ENCODE measurements around the gene GOLGA6A. TPM values are rescaled to one million over a fixed set of nuclear protein-coding genes. Genes with fewer than 3 reads are reported as not detected.
"Not testable (repeated sequence)": the region's sequence is repeated elsewhere in the genome, so short reads cannot be mapped to it uniquely, and the experiment has no call there.

The GOLGA6A gene
- total and polyA plus RNA-seq, 5 donors: not detected

- H3K4me3 ChIP-seq (ENCODE audit: low read length); H3K4me1 ChIP-seq (ENCODE audit: control insufficient read depth, insufficient read depth, low read length); ATAC-seq; H3K27ac ChIP-seq (ENCODE audit: low read length); H3K27me3 ChIP-seq (ENCODE audit: control insufficient read depth, insufficient read depth); intact Hi-C loops (cut with DNase I); H3K9me3 ChIP-seq (ENCODE audit: control insufficient read depth, low read length): not testable (repeated sequence)
- 73% methylated on average over 8 of the region's 8 CpGs for WGBS
- peak in 1 of 3 donors; percentile 44 for DNase-seq
These were observed 17.5 kb downstream of the GOLGA6A start for GRCh38 chr15:74064822-74065221.

DNA sequence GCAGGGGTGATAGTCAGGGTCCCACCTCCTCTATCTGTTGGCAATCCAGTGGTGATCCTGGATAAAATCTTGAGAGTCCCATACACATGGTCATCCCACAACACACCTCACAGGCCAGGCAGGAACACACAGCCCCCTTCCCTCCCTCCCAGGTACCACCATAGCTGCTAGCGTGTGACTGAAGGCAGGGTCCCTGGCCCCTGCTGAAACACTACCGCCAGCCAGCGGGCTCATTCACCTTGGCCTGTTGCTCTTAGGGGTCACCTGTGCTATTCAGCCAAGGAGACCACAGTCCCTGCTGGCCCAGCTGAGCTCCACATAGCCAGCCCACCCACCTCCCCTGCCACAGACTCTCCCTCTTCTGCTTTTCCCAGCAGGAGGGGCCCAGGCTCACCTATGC lies 18.2 kb downstream of the GOLGA6A start:
- DNase-seq; H3K27ac ChIP-seq (ENCODE audit: low read length); intact Hi-C loops (cut with DNase I); H3K9me3 ChIP-seq (ENCODE audit: control insufficient read depth, low read length); ATAC-seq; H3K27me3 ChIP-seq (ENCODE audit: control insufficient read depth, insufficient read depth); H3K4me3 ChIP-seq (ENCODE audit: low read length); H3K4me1 ChIP-seq (ENCODE audit: control insufficient read depth, insufficient read depth, low read length): not testable (repeated sequence)
- 96% methylated on average over 3 of the region's 3 CpGs for WGBS

GRCh38 chr15:74063425-74064146 lies 18.8 kb downstream of the GOLGA6A start:
- H3K4me1 ChIP-seq (ENCODE audit: control insufficient read depth, insufficient read depth, low read length); H3K9me3 ChIP-seq (ENCODE audit: control insufficient read depth, low read length); H3K4me3 ChIP-seq (ENCODE audit: low read length); H3K27ac ChIP-seq (ENCODE audit: low read length); intact Hi-C loops (cut with DNase I); H3K27me3 ChIP-seq (ENCODE audit: control insufficient read depth, insufficient read depth): not testable (repeated sequence)
- DNase-seq: peak in 1 of 3 donors; percentile 24
- 80% methylated on average over 10 of the region's 17 CpGs for WGBS
- peak; percentile 31 to 39 for ATAC-seq

DNA sequence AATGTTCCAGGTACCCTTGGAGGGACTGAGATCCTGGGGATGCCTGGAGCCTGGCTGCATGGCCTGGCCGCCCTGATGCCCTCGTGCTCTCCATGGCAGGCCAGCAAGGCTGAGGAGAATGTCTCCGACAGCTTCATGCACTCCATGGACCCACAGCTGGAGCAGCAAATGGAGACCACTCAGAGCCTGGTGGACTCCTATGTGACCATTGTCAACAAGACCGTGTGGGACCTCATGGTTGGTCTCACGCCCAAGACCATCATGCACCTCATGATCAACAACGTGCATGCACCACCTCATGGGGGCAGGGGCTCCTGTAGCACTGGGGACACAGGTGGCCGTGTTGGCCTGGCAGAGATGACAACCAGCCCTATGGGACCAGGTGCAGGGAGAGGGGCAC lies 19.7 kb downstream of the GOLGA6A start:
- WGBS: 87% methylated on average over 7 of the region's 7 CpGs

DNA sequence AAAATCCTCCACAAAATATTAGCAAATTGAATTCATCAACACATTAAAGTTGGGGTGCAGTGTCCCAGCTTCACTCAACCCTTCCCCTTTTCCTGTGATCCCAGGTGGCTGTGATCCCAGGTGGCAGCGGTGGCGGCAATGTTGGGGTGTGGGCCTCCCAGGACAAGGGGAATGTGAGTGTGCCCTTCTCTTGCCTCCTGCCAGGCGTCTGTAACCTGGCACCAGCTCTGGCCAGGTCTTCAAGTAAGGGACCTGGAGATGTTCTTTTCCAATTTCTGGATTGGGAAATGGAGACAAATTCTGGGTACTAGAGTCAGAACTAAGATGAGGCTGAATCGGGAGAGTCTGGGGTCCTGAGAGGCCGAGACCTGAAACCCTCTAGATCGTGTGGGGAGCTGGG lies 20.1 kb downstream of the GOLGA6A start:
- no peaks in the 10 kb centered on the region for H3K4me1 ChIP-seq (ENCODE audit: control insufficient read depth, insufficient read depth, low read length)
- ATAC-seq: no peak
- no peaks in the 10 kb centered on the region for H3K9me3 ChIP-seq (ENCODE audit: control insufficient read depth, low read length)
- DNase-seq: peak in 1 of 3 donors; percentile 22
- no peak overlapping the region for H3K4me3 ChIP-seq (ENCODE audit: low read length)
- no peaks in the 10 kb centered on the region for H3K27me3 ChIP-seq (ENCODE audit: control insufficient read depth, insufficient read depth)
- 94% methylated on average over 6 of the region's 6 CpGs for WGBS
- no peak overlapping the region for H3K27ac ChIP-seq (ENCODE audit: low read length)
- intact Hi-C loops (cut with DNase I): no loop called here

More for the DNA sequence above, 19.7 kb downstream of the GOLGA6A start:
- H3K27me3 ChIP-seq (ENCODE audit: control insufficient read depth, insufficient read depth): no peaks in the 10 kb centered on the region
- H3K27ac ChIP-seq (ENCODE audit: low read length): no peak overlapping the region
- ATAC-seq: no peak
- H3K9me3 ChIP-seq (ENCODE audit: control insufficient read depth, low read length): no peaks in the 10 kb centered on the region
- H3K4me1 ChIP-seq (ENCODE audit: control insufficient read depth, insufficient read depth, low read length): no peaks in the 10 kb centered on the region
- no peak overlapping the region for H3K4me3 ChIP-seq (ENCODE audit: low read length)
- DNase-seq: peak in 1 of 3 donors; percentile 19
- intact Hi-C loops (cut with DNase I): no loop called here

DNA sequence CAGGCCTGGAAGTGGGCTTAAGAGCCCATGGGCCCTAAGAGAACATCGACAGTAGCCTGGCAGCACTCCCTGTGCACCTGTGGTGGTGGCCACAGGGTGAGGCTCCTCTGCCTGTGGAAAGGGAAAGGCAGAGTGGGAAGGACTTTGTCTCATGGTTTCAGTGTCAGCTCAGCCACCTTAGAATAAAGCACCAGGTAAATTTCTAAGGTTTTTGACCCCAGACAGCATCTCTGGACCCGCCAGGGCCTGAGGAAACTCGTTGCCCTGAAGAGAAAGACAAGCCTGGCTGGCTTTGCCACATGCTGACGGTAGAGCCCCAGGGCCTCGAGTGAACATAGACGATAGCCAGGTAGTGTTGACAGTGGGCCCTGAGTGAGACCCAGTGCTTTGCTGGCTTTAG lies 22.1 kb downstream of the GOLGA6A start:
- WGBS: 80% methylated on average over 6 of the region's 6 CpGs
- intact Hi-C loops (cut with DNase I): no loop called here
- Histone ChIP-seq H3K27ac (ENCODE audit: low read length) (no peak overlapping the region), H3K4me3 (ENCODE audit: low read length) (no peak overlapping the region), H3K4me1 (ENCODE audit: control insufficient read depth, insufficient read depth, low read length) (no peaks in the 10 kb centered on the region), H3K27me3 (ENCODE audit: control insufficient read depth, insufficient read depth) (no peaks in the 10 kb centered on the region), H3K9me3 (ENCODE audit: control insufficient read depth, low read length) (no peaks in the 10 kb centered on the region)
- ATAC-seq (no peak), DNase-seq (no peak)

DNA sequence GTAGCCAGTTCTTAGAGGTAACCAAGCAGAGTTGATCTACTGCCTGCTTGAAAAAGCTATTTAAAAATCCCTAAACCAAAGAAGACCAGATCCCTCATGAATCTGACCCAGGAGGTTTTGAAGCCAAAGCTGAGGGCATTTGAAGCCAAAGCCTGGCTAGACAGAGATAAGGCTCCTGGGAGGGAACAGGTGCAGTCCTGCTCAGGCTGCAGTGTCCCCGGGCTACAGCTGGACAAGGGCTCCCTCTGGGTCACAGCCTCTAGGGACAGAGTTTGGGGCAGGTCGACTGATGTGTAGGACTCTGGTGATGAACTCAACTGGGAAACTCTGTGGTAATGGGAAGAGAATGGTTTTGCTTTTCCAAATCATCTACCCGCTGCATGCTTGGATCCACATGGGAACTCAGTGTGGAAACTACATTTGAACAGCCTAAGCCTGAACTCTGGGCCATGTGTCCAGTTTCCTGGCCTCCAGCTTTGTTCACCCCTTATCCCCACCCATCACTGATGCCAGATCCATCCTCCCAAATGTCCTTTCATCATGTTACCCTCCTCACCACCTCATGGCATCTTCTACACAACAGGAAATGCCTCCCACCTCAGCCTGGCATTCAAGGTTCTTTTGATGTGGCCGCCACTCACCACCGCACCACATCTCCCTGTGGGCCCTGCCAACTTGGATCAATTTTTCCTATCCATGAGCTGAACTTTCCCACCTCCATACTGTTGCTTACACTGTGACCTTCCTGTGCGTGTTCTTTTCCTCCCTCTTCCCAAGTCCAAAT lies 23.1 kb downstream of the GOLGA6A start:
- DNase-seq; H3K27ac ChIP-seq (ENCODE audit: low read length); H3K9me3 ChIP-seq (ENCODE audit: control insufficient read depth, low read length); ATAC-seq; H3K4me1 ChIP-seq (ENCODE audit: control insufficient read depth, insufficient read depth, low read length); H3K27me3 ChIP-seq (ENCODE audit: control insufficient read depth, insufficient read depth); H3K4me3 ChIP-seq (ENCODE audit: low read length): not testable (repeated sequence)
- WGBS: 81% methylated on average over 6 of the region's 6 CpGs
- intact Hi-C loops (cut with DNase I): loop anchor here in 2 of 4 donors (10.0 kb wide), 2 partner anchors 66 to 266 kb away; no protein-coding TSS in a partner anchor

DNA sequence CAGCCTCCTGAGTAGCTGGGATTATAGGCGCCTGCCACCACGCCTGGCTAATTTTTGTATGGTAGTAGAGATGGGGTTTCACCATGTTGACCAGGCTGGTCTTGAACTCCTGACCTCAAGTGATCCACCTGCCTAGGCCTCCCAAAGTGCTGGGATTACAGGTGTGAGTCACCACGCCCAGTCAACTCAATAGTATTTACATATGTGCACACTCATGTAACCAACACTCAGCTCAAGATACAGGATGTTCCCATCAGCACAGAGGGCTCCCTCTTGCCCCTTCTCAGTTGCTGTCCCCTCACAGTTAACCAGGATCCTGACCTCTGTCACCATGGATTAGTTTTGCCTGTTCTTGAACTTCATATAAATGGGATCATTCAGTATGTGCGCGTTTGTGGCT lies 26.0 kb downstream of the GOLGA6A start:
- not testable (repeated sequence) for H3K4me3 ChIP-seq (ENCODE audit: low read length); H3K4me1 ChIP-seq (ENCODE audit: control insufficient read depth, insufficient read depth, low read length); DNase-seq; H3K9me3 ChIP-seq (ENCODE audit: control insufficient read depth, low read length); H3K27ac ChIP-seq (ENCODE audit: low read length); ATAC-seq; H3K27me3 ChIP-seq (ENCODE audit: control insufficient read depth, insufficient read depth)
- WGBS: 96% methylated on average over 5 of the region's 5 CpGs
- intact Hi-C loops (cut with DNase I): loop anchor here in 2 of 4 donors (10.0 kb wide), 2 partner anchors 68 to 268 kb away; no protein-coding TSS in a partner anchor

DNA sequence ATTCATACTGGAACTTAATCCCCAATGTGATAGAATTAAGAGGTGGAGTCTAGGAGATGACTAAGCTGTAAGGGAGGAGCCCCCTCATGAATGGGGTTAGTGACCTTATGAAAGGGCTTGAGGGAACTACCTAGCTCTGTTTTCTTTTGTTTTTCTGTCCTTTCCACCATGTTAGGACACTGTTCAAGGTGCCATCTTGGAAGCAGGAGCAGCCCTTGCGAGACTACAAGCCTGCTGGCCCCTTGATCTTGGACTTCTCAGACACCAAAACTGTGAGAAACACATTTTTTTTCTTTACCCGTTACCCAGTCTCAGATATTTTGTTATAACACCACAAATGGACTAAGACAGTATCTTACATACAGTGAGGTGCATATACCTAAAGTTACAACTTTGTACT lies 26.5 kb downstream of the GOLGA6A start:
- WGBS: 91% methylated on average over 2 of the region's 2 CpGs
- DNase-seq (no peak), ATAC-seq (no peak)
- Histone ChIP-seq H3K27me3 (ENCODE audit: control insufficient read depth, insufficient read depth) (no peaks in the 10 kb centered on the region), H3K9me3 (ENCODE audit: control insufficient read depth, low read length) (no peaks in the 10 kb centered on the region), H3K4me1 (ENCODE audit: control insufficient read depth, insufficient read depth, low read length) (no peaks in the 10 kb centered on the region), H3K27ac (ENCODE audit: low read length) (no peak overlapping the region), H3K4me3 (ENCODE audit: low read length) (no peak overlapping the region)
- intact Hi-C loops (cut with DNase I): loop anchor here in 2 of 4 donors (10.0 kb wide), 2 partner anchors 69 to 269 kb away; no protein-coding TSS in a partner anchor

- intact Hi-C loops (cut with DNase I): loop anchor here in 2 of 4 donors (5.0 to 10.0 kb wide), 3 partner anchors 71 to 271 kb away; no protein-coding TSS in a partner anchor
- DNase-seq (peak; percentile 80 to 91 (median 89)), ATAC-seq (peak; percentile 82 to 85)
- H3K27me3 ChIP-seq (ENCODE audit: control insufficient read depth, insufficient read depth): no peaks in the 10 kb centered on the region
- H3K9me3 ChIP-seq (ENCODE audit: control insufficient read depth, low read length): no peaks in the 10 kb centered on the region
- no peaks in the 10 kb centered on the region for H3K4me1 ChIP-seq (ENCODE audit: control insufficient read depth, insufficient read depth, low read length)
- no peak overlapping the region for H3K27ac ChIP-seq (ENCODE audit: low read length)
- no peak overlapping the region for H3K4me3 ChIP-seq (ENCODE audit: low read length)
- WGBS: 13% methylated on average over 17 of the region's 17 CpGs
These were observed 28.3 kb downstream of the GOLGA6A start for GRCh38 chr15:74053941-74054529.

GRCh38 chr15:74053517-74053916 lies 28.8 kb downstream of the GOLGA6A start:
- 84% methylated on average over 15 of the region's 15 CpGs for WGBS
- Histone ChIP-seq H3K4me1 (ENCODE audit: control insufficient read depth, insufficient read depth, low read length) (no peaks in the 10 kb centered on the region), H3K27ac (ENCODE audit: low read length) (no peak overlapping the region), H3K4me3 (ENCODE audit: low read length) (no peak overlapping the region), H3K27me3 (ENCODE audit: control insufficient read depth, insufficient read depth) (no peaks in the 10 kb centered on the region), H3K9me3 (ENCODE audit: control insufficient read depth, low read length) (no peaks in the 10 kb centered on the region)
- no peak for ATAC-seq
- DNase-seq: peak in 1 of 3 donors; percentile 28
- intact Hi-C loops (cut with DNase I): loop anchor here in 2 of 4 donors (5.0 to 10.0 kb wide), 3 partner anchors 71 to 271 kb away; no protein-coding TSS in a partner anchor

Data from right cardiac atrium (tissue), 5 donors.